GM21619 (cell line): ENCODE measurements around the gene ASB8.
"Not testable (repeated sequence)": the region's sequence is repeated elsewhere in the genome, so short reads cannot be mapped to it uniquely, and the experiment has no call there.

Source experiments
- ATAC-seq: cut with Tn5 transposase; IDR thresholded peaks from one replicate; pipeline ENCODE4 v1.9.1; 2021; ENCODE audit not compliant: unreplicated experiment

ASB8 gene

GRCh38 chr12:48183091-48183875 is 26.0 kb upstream of the ASB8 start, which contains the start of gene CCDC184:
TSS of gene CCDC184 (plus strand) at chr12:48183644. CDS start at chr12:48184123, 479 bp downstream.
- ATAC-seq = peak; percentile 77

GRCh38 chr12:48182631-48183030 is 25.3 kb upstream of the ASB8 start:
- ATAC-seq = no peak

- ATAC-seq = no peak
Observed at GRCh38 chr12:48180857-48181495, 23.7 kb upstream of the ASB8 start.

- ATAC-seq = no peak
Observed at GRCh38 chr12:48180424-48180823, 23.1 kb upstream of the ASB8 start.

GRCh38 chr12:48179466-48179865 is 22.2 kb upstream of the ASB8 start:
- no peak for ATAC-seq

- no peak for ATAC-seq
Observed at GRCh38 chr12:48177982-48178381, 20.7 kb upstream of the ASB8 start.

- no peak for ATAC-seq
Observed at GRCh38 chr12:48176417-48176751, 19.1 kb upstream of the ASB8 start.

GRCh38 chr12:48175613-48176416 is 18.5 kb upstream of the ASB8 start:
- no peak for ATAC-seq

GRCh38 chr12:48169011-48169410 is 11.7 kb upstream of the ASB8 start:
- ATAC-seq = no peak

- no peak for ATAC-seq
Observed at GRCh38 chr12:48165089-48165981, 8.0 kb upstream of the ASB8 start.

GRCh38 chr12:48164451-48164850 is 7.1 kb upstream of the ASB8 start:
- ATAC-seq = no peak

GRCh38 chr12:48163150-48163747 is 5.9 kb upstream of the ASB8 start:
- no peak for ATAC-seq

GRCh38 chr12:48160807-48161206 is 3.5 kb upstream of the ASB8 start:
- ATAC-seq = no peak

- ATAC-seq = no peak
Observed at GRCh38 chr12:48160046-48160445, 2.7 kb upstream of the ASB8 start.

GRCh38 chr12:48157889-48158370 is 615 bp upstream of the ASB8 start:
- no peak for ATAC-seq

- ATAC-seq = no peak
Observed at GRCh38 chr12:48156652-48157017, 680 bp downstream of the ASB8 start.

- not testable (repeated sequence) for ATAC-seq
Observed at GRCh38 chr12:48155786-48156185, 1.5 kb downstream of the ASB8 start.

GRCh38 chr12:48151103-48151771 is 6.1 kb downstream of the ASB8 start:
- ATAC-seq = no peak

GRCh38 chr12:48145981-48146380 is 11.3 kb downstream of the ASB8 start:
- ATAC-seq = no peak

GRCh38 chr12:48143898-48144297 is 13.4 kb downstream of the ASB8 start:
- ATAC-seq = no peak
